Left lung (tissue), 10 donors: ENCODE measurements around the gene COBL. TPM values are rescaled to one million over a fixed set of nuclear protein-coding genes. Genes with fewer than 3 reads are reported as not detected.

ENCODE experiments used
- ATAC-seq: fragments of 200-7000 bp; cut with Tn5 transposase; one replicate; pipeline ENCODE4 v1.9.1; 2020; ENCODE audit warnings: moderate library complexity
- DNase-seq, 4 donors: peaks; one replicate each; pipeline ENCODE4 v3.0.0-alpha.2; 2013 to 2020
- H3K27ac ChIP-seq, 2 donors: fragments of 200-600 bp; sonication (generic) in 1 of 2; one replicate each; pipeline versions ENCODE4 v1.5.0 to v1.8.0; 2020 to 2021
- H3K27me3 ChIP-seq, 2 donors: fragments of 200-600 bp; sonication (generic) in 1 of 2; one replicate each; pipeline versions ENCODE4 v1.5.0 to v1.8.0; 2020 to 2021
- H3K36me3 ChIP-seq, 2 donors: fragments of 200-600 bp; sonication (generic) in 1 of 2; one replicate each; pipeline versions ENCODE4 v1.5.0 to v1.8.0; 2020 to 2021
- H3K4me1 ChIP-seq, 2 donors: fragments of 200-600 bp; one replicate each; pipeline ENCODE4 v1.8.0; 2021
- H3K4me3 ChIP-seq, 2 donors: fragments of 200-600 bp; sonication (generic) in 1 of 2; one replicate each; pipeline versions ENCODE4 v1.5.0 to v1.8.0; 2020 to 2021; ENCODE audit warnings: mild to moderate bottlenecking in 1 of 2
- H3K9me3 ChIP-seq, 2 donors: fragments of 200-600 bp; sonication (generic) in 1 of 2; one replicate each; pipeline versions ENCODE4 v1.5.0 to v1.8.0; 2020 to 2021
- intact Hi-C, 2 donors: fragments of 100-400 bp; cut with DNase I; formaldehyde crosslinking; loops; one replicate each; pipeline versions ENCODE4 v1.11.2 to v1.14.2; 2022
- polyA plus RNA-seq, 6 donors: library from polyadenylated mRNA; unstranded; fragments of 120-200 nt; gene quantifications; one replicate each; pipeline ENCODE4 v1.2.1, GENCODE V29; 2013; ENCODE audit not compliant: insufficient read length in 6 of 6
- total RNA-seq, 2 donors: library from RNA; stranded (reverse); fragmentation: NEBNext Ultra II Directional; extraction: Animal tissue kit (Norgen Biotek cat#: 25700); gene quantifications; one replicate each; pipeline ENCODE4 v1.2.1, GENCODE V29; 2021
- TF ChIP-seq, protein P1 (sequence below), 2 donors: fragments of 200-600 bp; sonication (generic) in 1 of 2; IDR thresholded peaks; one replicate each; pipeline versions ENCODE4 v1.5.0 to v1.8.0; 2021; ENCODE audit warnings: antibody characterized with exemption in 2 of 2
- donor health status: DM: no; HTN: yes; CAD: no.
- donor health status: DM: no; HTN: no; CAD: no.

The COBL gene
- total and polyA plus RNA-seq, 8 donors: 3.6 to 36.1 (median 6.4) TPM

- TF ChIP-seq, protein P1, sequence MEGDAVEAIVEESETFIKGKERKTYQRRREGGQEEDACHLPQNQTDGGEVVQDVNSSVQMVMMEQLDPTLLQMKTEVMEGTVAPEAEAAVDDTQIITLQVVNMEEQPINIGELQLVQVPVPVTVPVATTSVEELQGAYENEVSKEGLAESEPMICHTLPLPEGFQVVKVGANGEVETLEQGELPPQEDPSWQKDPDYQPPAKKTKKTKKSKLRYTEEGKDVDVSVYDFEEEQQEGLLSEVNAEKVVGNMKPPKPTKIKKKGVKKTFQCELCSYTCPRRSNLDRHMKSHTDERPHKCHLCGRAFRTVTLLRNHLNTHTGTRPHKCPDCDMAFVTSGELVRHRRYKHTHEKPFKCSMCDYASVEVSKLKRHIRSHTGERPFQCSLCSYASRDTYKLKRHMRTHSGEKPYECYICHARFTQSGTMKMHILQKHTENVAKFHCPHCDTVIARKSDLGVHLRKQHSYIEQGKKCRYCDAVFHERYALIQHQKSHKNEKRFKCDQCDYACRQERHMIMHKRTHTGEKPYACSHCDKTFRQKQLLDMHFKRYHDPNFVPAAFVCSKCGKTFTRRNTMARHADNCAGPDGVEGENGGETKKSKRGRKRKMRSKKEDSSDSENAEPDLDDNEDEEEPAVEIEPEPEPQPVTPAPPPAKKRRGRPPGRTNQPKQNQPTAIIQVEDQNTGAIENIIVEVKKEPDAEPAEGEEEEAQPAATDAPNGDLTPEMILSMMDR (IDR thresholded peaks at IDR 0.05): no peak
- H3K27me3 ChIP-seq: peaks cover 0 to 5% of the 10 kb centered on the region in 2 donors
- ATAC-seq: no peak
- H3K27ac ChIP-seq: no peak overlapping the region
- no peaks in the 10 kb centered on the region for H3K36me3 ChIP-seq
- H3K4me3 ChIP-seq: no peak overlapping the region
- DNase-seq: no peak
- intact Hi-C loops: no loop called here
- H3K4me1 ChIP-seq: no peaks in the 10 kb centered on the region
- H3K9me3 ChIP-seq: no peaks in the 10 kb centered on the region
These were observed 9.3 kb upstream of the COBL start for GRCh38 chr7:51325908-51326307.

DNA sequence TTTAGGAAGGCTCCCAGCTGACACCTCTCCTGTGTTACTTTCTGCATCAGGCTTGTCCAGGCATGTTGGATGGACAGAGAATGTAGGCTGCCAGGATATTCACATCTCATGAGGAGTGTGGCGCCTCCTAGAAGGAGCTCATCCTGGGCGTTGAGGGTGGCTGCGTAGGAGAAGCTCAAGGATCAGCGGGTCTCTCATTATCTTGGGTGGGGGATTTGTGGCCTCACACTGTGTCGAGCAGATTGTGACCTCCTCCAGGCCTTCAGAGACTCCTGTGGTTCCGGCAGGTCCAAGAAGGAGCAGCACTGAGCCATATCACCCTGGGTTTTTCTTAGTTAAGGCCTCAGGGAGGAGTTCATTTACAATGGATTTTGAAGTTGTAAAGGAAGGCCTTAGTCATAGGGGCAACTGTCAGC is 8.7 kb upstream of the COBL start:
- Histone ChIP-seq H3K27me3 (peaks cover 0 to 5% of the 10 kb centered on the region in 2 donors), H3K27ac (no peak overlapping the region), H3K36me3 (no peaks in the 10 kb centered on the region), H3K9me3 (no peaks in the 10 kb centered on the region), H3K4me1 (no peaks in the 10 kb centered on the region), H3K4me3 (no peak overlapping the region)
- no peak for ATAC-seq
- intact Hi-C loops: no loop called here
- TF ChIP-seq, protein P1 (IDR thresholded peaks at IDR 0.05): no peak
- no peak for DNase-seq

DNA sequence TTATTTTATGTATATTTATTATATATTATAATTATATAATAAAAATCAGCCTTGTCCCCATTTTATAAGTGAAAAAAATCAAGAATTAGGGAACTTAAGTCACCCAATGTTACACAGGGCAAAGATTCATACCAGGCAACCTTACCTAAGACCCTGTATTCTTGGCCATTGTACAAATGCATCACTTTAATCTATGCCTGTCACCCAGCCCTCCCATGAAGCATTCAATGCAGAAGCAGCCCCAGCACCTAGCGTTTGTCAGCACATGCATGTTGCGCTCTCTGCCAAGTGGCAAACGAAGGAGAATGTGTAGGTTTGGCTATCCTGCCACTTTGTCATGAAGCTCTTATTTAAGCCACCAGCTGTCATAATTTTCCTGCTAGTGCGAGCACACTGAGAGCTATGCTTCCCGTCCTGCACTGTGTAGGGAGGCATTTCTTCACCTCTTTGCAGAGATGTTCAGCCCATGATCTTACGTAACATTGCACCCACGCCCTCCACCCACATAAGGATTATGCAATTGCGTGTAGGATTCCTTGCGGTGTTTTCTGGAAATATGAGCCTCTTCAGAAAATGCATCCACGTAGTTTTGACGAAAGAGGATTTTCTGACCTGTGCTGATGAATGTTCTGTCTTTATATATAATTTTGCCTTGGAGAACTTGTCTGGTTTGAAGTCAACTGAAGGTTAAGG is 7.7 kb upstream of the COBL start:
- intact Hi-C loops: no loop called here
- Histone ChIP-seq H3K27ac (no peak overlapping the region), H3K9me3 (no peaks in the 10 kb centered on the region), H3K36me3 (no peaks in the 10 kb centered on the region), H3K4me3 (no peak overlapping the region), H3K4me1 (no peaks in the 10 kb centered on the region), H3K27me3 (peaks cover 0 to 8% of the 10 kb centered on the region in 2 donors)
- TF ChIP-seq, protein P1 (IDR thresholded peaks at IDR 0.05): no peak
- DNase-seq (no peak), ATAC-seq (peak; percentile 84)

DNA sequence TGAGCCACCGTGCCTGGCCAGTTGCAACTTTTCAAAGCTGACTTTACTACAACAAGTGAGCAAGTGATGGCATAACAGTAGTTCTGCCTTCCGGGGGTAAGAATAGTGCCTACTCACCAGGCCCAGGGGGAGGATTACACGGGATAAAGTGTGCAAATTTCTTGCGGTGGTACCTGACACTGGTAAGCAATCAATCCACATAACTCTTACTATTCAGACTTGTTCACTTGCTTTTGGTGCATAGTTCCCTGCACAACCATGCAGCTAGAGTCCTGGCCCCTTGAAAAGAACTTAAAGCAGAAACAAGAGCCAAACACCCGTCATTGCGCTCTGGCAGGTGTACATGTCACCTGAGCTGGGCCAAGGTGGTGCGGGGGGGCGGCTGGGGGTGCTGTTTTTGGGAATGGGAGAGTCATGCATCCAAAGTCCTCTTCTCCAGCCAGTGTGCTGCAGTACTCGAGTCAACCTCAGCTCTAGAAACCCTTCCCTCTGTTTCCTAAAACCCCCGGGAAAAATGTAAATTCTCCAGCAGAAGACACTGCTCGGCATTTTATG is 5.4 kb upstream of the COBL start:
- Histone ChIP-seq H3K4me3 (no peak overlapping the region), H3K9me3 (no peaks in the 10 kb centered on the region), H3K27me3 (peaks cover 5 to 27% of the 10 kb centered on the region in 2 donors), H3K4me1 (no peaks in the 10 kb centered on the region), H3K27ac (no peak overlapping the region), H3K36me3 (no peaks in the 10 kb centered on the region)
- DNase-seq: no peak
- ATAC-seq: no peak
- intact Hi-C loops: no loop called here
- TF ChIP-seq, protein P1 (IDR thresholded peaks at IDR 0.05): no peak

DNA sequence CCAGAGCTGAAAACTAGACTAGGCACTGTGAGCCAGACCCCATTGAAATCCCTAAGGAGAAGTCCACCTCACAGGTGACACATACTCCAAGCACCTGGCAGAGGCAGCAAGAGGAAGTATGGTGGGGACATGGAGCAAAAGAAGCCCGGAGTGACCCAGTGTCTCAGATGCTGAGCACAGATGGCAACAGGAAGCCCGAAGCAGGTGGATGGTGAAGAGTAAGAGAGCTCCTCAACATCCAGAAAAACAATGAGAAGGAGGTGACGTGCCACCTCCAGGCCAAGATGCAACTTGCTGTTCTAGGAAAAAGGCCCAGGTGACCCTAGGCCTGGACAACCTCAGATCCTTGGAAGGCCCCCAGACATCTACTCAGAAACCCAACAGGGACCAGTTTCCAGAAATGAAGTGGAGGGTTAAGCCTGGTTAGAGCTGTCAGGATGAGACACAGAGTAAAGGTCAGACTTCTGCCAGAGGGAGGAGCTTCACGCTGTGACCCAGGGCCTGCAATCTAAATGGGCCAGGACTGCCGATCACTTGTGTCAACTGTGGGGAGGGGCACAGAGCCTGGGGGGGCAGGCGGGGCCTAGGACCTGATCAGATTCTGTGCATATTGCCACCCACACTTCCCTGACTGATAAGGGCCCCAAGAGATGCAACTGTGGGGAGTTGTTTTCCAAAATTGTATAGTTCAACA is 2.4 kb upstream of the COBL start:
- Histone ChIP-seq H3K4me3 (no peak overlapping the region), H3K9me3 (no peaks in the 10 kb centered on the region), H3K27me3 (peaks cover 7 to 54% of the 10 kb centered on the region in 2 donors), H3K27ac (no peak overlapping the region), H3K36me3 (no peaks in the 10 kb centered on the region), H3K4me1 (peaks cover 0 to 15% of the 10 kb centered on the region in 2 donors)
- intact Hi-C loops: no loop called here
- no peak for DNase-seq
- no peak for ATAC-seq
- TF ChIP-seq, protein P1 (IDR thresholded peaks at IDR 0.05): no peak
